HG03139 (cell line): ENCODE data around the gene BRIX1.

ENCODE experiments used
- ATAC-seq: cut with Tn5 transposase; IDR thresholded peaks from one replicate; pipeline ENCODE4 v1.9.1; 2021; ENCODE audit not compliant: unreplicated experiment

BRIX1 gene, protein sequence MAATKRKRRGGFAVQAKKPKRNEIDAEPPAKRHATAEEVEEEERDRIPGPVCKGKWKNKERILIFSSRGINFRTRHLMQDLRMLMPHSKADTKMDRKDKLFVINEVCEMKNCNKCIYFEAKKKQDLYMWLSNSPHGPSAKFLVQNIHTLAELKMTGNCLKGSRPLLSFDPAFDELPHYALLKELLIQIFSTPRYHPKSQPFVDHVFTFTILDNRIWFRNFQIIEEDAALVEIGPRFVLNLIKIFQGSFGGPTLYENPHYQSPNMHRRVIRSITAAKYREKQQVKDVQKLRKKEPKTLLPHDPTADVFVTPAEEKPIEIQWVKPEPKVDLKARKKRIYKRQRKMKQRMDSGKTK

GRCh38 chr5:34915139-34915855, at the start of gene BRIX1, which contains the start of gene RAD1:
Gene BRIX1 (plus strand): TSS chr5:34915711. CDS start chr5:34915739, 28 bp downstream.
Gene RAD1 (minus strand): TSS chr5:34915504. CDS start chr5:34914892, 612 bp downstream.
- ATAC-seq: peak; percentile 99

DNA sequence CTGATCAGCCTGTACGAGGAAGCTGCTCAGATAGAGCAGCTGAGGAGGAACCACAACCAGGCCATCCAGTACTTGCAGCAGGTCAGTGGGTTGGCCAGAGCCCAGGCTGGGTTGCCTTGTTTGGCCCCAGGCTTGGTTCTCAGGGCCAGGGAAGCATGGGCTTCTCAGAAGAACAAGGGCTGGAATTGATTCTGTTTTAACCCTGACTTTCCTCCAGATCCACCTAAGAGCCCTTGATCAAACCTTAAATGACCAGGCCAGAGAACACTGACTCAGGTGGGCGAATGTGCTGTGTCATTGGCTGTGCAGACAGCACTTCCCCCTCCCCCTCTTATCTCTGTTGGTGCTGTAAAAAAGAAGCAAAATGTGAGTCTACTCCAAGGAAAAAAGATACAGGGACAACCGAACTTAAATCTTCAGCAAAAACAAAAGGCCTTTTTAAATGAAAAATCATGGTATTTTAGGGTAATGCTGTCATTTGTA, 48.5 kb upstream of the BRIX1 start:
- no peak for ATAC-seq

- ATAC-seq: no peak
Observed at GRCh38 chr5:34867660-34868059, 47.9 kb upstream of the BRIX1 start.

DNA sequence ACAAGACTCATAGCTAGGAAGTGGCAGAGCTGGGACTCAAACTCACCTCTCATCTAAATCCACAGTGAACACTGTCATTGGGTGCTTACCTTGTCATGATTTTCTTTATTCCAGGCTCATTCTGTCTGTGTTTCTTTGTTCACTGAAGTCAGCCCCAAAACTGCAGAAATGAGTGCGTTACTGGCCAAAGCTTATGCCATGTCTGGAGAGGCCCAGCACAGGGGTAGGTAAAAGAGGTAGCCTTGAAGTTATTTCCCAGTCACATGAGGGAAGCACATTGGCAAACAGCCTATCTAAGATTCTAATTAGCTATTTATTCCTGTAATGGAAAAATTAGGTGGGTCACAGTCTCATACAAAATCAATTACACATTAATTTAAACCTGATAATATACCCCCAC, 46.7 kb upstream of the BRIX1 start:
- ATAC-seq: no peak

GRCh38 chr5:34869256-34869655, 46.3 kb upstream of the BRIX1 start:
- ATAC-seq: no peak

DNA sequence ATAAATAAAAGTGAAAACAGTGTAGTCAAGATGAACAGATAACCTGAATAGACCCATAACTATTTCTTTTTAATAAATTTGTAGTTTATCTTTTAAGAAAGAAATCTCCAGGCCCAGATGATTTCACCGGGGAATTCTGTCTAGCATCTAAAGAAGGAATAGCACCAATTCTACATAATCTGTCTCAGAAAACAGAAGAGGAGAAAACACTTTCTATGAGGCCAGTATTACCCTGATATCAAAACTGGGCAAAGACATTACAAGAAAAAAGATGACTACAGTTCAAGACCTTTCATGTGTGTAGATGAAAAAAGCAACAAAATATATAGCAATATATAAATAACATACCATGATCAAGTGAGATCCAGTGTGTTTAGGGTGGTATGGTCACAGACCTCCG, 45.1 kb upstream of the BRIX1 start:
- ATAC-seq: no peak

- ATAC-seq: no peak
Observed at GRCh38 chr5:34876275-34876674, 39.2 kb upstream of the BRIX1 start.

- ATAC-seq: no peak
Observed at GRCh38 chr5:34881246-34881645, 34.3 kb upstream of the BRIX1 start.

GRCh38 chr5:34886392-34887119, 29.0 kb upstream of the BRIX1 start:
- ATAC-seq: no peak

GRCh38 chr5:34889394-34889793, 26.1 kb upstream of the BRIX1 start:
- ATAC-seq: no peak

GRCh38 chr5:34891981-34892380, 23.5 kb upstream of the BRIX1 start:
- no peak for ATAC-seq

DNA sequence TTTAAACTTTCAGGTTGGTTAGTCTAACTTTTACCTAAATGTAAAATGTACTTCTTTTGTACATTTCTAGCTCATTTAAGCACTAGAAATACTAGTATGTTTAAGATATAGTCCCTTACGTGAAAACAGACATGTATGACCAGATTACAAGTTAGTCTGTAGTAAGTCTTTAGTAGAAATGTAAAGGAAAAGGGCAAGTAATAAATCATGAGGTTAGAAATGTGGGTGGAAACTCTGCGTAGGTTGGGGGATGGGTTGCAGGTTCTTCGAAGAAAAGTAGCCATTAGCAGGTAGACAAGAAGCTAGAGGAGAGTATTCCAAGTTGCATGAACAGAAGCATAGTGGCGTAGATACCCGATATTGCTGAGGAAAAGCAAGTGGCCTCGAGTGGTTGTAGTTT, 23.1 kb upstream of the BRIX1 start:
- ATAC-seq: no peak

GRCh38 chr5:34894716-34895115, 20.8 kb upstream of the BRIX1 start:
- no peak for ATAC-seq

- no peak for ATAC-seq
Observed at GRCh38 chr5:34895641-34896419, 19.7 kb upstream of the BRIX1 start.

DNA sequence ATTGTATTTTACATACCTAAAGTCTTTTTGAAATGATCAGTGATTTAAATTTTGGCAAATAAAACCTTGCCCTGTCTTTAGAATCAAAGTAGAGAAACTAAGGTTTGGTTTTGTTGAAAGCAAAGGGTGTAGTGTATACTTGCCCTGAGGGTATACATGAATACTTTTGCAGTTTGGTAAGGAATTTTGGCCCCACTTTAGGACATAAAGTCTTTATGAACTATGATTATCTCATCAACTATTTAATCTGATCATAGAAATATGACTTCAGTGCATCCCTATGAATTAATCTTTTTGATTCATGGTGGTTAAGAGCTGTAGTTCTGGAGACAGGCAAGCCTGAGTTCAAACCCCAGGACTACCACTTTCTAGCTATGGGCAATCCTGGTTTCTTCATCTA, 17.9 kb upstream of the BRIX1 start:
- ATAC-seq: no peak

DNA sequence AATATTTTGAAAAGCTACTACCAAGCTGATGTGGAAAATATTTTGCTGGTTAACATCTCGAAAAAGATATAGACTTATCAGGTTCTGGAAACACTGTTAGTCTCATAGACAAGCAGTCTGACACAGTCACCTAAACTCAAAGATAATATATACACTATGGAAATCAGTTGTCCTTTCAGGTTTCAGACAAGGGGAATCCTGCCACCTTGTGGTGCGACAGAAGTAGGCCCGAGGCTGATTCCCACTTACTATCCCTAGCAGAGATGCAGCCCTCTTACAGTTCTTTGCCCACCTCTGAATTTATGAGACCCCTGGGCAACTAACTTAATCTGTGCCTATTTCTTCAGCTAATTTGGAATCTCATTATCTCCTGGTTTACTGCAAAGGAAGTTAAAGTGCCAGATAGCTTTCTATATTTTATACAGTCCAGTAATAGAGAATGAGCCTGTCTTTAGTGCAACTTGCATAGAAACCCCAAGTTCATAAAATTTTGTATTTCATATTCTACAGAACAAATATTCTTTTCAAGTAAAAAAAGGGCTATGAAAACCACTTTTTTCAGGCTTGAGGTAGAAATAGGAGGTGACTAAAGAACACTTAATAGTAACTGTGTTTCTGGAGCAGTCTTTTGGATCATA, 17.1 kb upstream of the BRIX1 start:
- peak; percentile 71 for ATAC-seq

DNA sequence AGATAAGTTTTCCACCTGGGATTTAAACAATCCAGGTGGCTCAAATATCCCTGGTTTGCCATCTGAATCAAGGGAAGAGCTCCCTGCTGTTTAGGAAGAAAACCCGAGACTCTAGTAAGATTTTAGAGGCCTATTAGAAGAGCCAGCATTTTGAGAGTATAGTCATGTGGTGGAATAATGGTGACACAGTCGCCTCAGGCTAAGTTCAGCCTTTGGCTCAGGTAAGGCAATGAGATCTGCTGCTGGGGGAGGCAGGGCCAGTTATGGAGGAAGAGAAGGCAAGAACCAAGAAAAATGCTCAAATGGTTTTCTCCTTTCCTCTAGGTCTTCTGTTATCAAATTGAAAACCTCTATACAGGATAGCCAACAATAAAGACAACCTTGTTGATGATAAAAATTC, 16.4 kb upstream of the BRIX1 start:
- ATAC-seq: no peak

DNA sequence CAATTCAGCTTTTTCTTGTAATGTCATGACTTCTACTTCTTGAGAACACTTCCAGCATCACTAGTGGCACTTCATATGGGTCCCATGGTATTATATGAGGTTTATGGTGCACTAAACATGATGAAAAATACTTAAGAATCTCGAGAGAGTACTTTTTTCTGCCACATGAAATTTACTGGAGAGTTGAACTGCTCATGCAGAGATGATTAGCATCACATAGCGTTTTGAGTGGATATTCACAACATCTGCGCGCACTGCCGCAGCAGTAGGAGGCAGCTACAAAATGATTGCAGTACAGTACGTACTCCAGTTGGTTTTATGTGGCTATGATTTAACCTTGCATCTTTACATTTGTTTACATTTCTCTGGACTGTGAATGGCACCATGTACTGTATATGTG, 14.9 kb upstream of the BRIX1 start:
- ATAC-seq: no peak

GRCh38 chr5:34903260-34903659, 12.3 kb upstream of the BRIX1 start:
- no peak for ATAC-seq

- no peak for ATAC-seq
Observed at GRCh38 chr5:34905564-34905963, 9.9 kb upstream of the BRIX1 start.
